Colonic mucosa (tissue), 4 donors: ENCODE measurements around the gene HELZ. TPM values are rescaled to one million over a fixed set of nuclear protein-coding genes. Genes with fewer than 3 reads are reported as not detected.

Source experiments
- DNase-seq: peaks from one replicate; pipeline ENCODE4 v3.0.0-alpha.2; 2020
- H3K27ac ChIP-seq: fragments of 200-600 bp; one replicate; pipeline ENCODE4 v1.8.0; 2021
- H3K27me3 ChIP-seq: fragments of 200-600 bp; one replicate; pipeline ENCODE4 v1.8.0; 2021
- H3K36me3 ChIP-seq: fragments of 200-600 bp; one replicate; pipeline ENCODE4 v1.8.0; 2021
- H3K4me1 ChIP-seq: fragments of 200-600 bp; one replicate; pipeline ENCODE4 v1.8.0; 2021; ENCODE audit warnings: mild to moderate bottlenecking
- H3K4me3 ChIP-seq: fragments of 200-600 bp; one replicate; pipeline ENCODE4 v1.8.0; 2021
- H3K9ac ChIP-seq, 2 donors: one replicate each; pipeline ENCODE4 v1.7.0; 2013; ENCODE audit warnings: control low read depth in 2 of 2, low read depth in 2 of 2, low read length in 2 of 2
- H3K9me3 ChIP-seq: fragments of 200-600 bp; one replicate; pipeline ENCODE4 v1.8.0; 2021
- CTCF ChIP-seq: fragments of 200-600 bp; IDR thresholded peaks from one replicate; pipeline ENCODE4 v1.8.0; 2022; ENCODE audit warnings: antibody characterized with exemption, mild to moderate bottlenecking
- intact Hi-C: fragments of 100-400 bp; cut with DNase I; formaldehyde crosslinking; loops from one replicate; pipeline ENCODE4 v1.14.1; 2022
- total RNA-seq, 2 donors: library from RNA; stranded (reverse); fragmentation: NEBNext Ultra II Directional in 1 of 2; extraction: Animal tissue kit (Norgen Biotek cat#: 25700) in 1 of 2; gene quantifications; one replicate each; pipeline ENCODE4 v1.2.1, GENCODE V29; 2021
- donor health status: healthy.
- donor health status: DM: no; HTN: no; CAD: no.
- donor health status: DM: no; HTN: no; CAD: no.

The HELZ gene
- total RNA-seq, 2 donors from 2014 or later: 38.6 to 55.9 TPM

- intact Hi-C loops: no loop called here
- TF ChIP-seq CTCF: no peak
Observed at GRCh38 chr17:67063141-67063540, 181.9 kb downstream of the HELZ start.

GRCh38 chr17:67059372-67059771 lies 185.6 kb downstream of the HELZ start:
- no peaks in the 10 kb centered on the region for H3K27me3 ChIP-seq
- TF ChIP-seq CTCF: no peak
- DNase-seq: no peak
- H3K9ac ChIP-seq: no peak overlapping the region
- intact Hi-C loops: no loop called here
- H3K36me3 ChIP-seq: no peaks in the 10 kb centered on the region
- no peak overlapping the region for H3K4me3 ChIP-seq
- H3K9me3 ChIP-seq: no peaks in the 10 kb centered on the region
- no peak overlapping the region for H3K27ac ChIP-seq
- H3K4me1 ChIP-seq: peaks cover 10% of the 10 kb centered on the region

More at GRCh38 chr17:67063141-67063540, 181.9 kb downstream of the HELZ start:
- H3K9me3 ChIP-seq: no peaks in the 10 kb centered on the region
- no peak overlapping the region for H3K4me3 ChIP-seq
- no peak overlapping the region for H3K27ac ChIP-seq
- H3K4me1 ChIP-seq: no peaks in the 10 kb centered on the region
- no peaks in the 10 kb centered on the region for H3K27me3 ChIP-seq
- no peak overlapping the region for H3K9ac ChIP-seq
- no peaks in the 10 kb centered on the region for H3K36me3 ChIP-seq
- no peak for DNase-seq

GRCh38 chr17:67058036-67058435 lies 187.0 kb downstream of the HELZ start:
- Histone ChIP-seq H3K9me3 (no peaks in the 10 kb centered on the region), H3K4me1 (peaks cover 10% of the 10 kb centered on the region), H3K9ac (no peak overlapping the region), H3K4me3 (no peak overlapping the region), H3K27me3 (no peaks in the 10 kb centered on the region), H3K27ac (no peak overlapping the region), H3K36me3 (no peaks in the 10 kb centered on the region)
- no peak for TF ChIP-seq CTCF
- DNase-seq: peak; percentile 11
- intact Hi-C loops: no loop called here

- Histone ChIP-seq H3K4me1 (peaks cover 10% of the 10 kb centered on the region), H3K9ac (peak overlapping the region in 1 of 2 donors; percentile 40), H3K9me3 (no peaks in the 10 kb centered on the region), H3K27ac (peak overlapping the region; percentile 60), H3K4me3 (no peak overlapping the region), H3K27me3 (no peaks in the 10 kb centered on the region), H3K36me3 (no peaks in the 10 kb centered on the region)
- TF ChIP-seq CTCF: no peak
- intact Hi-C loops: no loop called here
- DNase-seq: no peak
Observed at GRCh38 chr17:67056746-67057490, 188.1 kb downstream of the HELZ start.

- Histone ChIP-seq H3K27me3 (no peaks in the 10 kb centered on the region), H3K9ac (no peak overlapping the region), H3K4me1 (peaks cover 10% of the 10 kb centered on the region), H3K27ac (peak overlapping the region; percentile 60), H3K9me3 (no peaks in the 10 kb centered on the region), H3K36me3 (no peaks in the 10 kb centered on the region), H3K4me3 (no peak overlapping the region)
- DNase-seq: peak; percentile 74
- TF ChIP-seq CTCF: no peak
- intact Hi-C loops: no loop called here
Observed at GRCh38 chr17:67055811-67056745, 188.9 kb downstream of the HELZ start.
